Adrenal gland (tissue), 5 donors: Measurements from ENCODE around the gene ADORA2A.

Experiments
- CTCF ChIP-seq, 6 experiments: fragments of 450-650 bp in 4 of 6; fragments of 200-600 bp in 2 of 6; sonication (generic) in 1 of 6; IDR thresholded peaks; 1 replicate in 5 of 6; 2 replicates in 1 of 6; pipeline versions ENCODE4 v1.5.1 to v1.8.0; 2016 to 2021; ENCODE audit warnings: antibody characterized with exemption in 6 of 6, mild to moderate bottlenecking in 2 of 6, moderate library complexity in 1 of 6
- POLR2A ChIP-seq, 2 donors: fragments of 450-650 bp; IDR thresholded peaks; one replicate each; pipeline ENCODE4 v1.6.1; 2017; ENCODE audit warnings: antibody characterized with exemption in 2 of 2, mild to moderate bottlenecking in 2 of 2, moderate library complexity in 1 of 2
- donor health status: DM: no; HTN: no; CAD: no.

DNA sequence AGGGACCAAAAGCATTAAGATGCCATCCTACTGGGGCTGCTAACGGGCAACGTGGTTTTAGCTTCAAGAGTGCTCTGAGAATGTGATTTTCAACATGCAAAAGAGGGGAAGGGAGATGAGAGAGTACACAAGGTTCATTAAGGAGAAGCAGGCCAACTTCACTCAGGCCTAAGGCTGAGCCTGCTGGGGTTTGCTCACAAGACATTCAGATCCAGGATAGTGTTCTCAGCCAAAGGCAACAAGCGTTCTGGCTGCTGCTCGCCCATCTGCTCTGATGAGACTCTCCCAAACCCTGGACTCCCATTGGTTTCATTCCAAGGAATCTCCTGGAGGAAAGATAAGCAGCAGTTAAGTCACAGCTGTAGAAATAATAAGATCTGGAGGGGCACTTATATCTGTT lies 44.2 kb downstream of the ADORA2A start:
- TF ChIP-seq POLR2A (IDR thresholded peaks at IDR 0.05) = no peak
- TF ChIP-seq CTCF (IDR thresholded peaks at IDR 0.05) = no peak
